Cardiac fibroblast (primary cell): ENCODE measurements around the gene DNAI4.
A peak's percentile ranks its signal among the peaks of the same experiment; 100 is the strongest.
"Not testable (repeated sequence)": the region's sequence is repeated elsewhere in the genome, so short reads cannot be mapped to it uniquely, and the experiment has no call there.

ENCODE experiments used
- DNase-seq, 2 donors: peaks; one replicate each; pipeline versions ENCODE4 v3.0.0 to v3.0.0-alpha.2; 2010; ENCODE audit warnings: low read depth in 2 of 2
- H3K4me3 ChIP-seq, 2 donors: replicated peaks in 1 of 2; 1 replicate in 1 of 2; 2 replicates in 1 of 2; pipeline ENCODE4 v1.5.1; 2011; ENCODE audit warnings: low read depth in 2 of 2, low read length in 2 of 2, mild to moderate bottlenecking in 2 of 2, moderate library complexity in 1 of 2
- CTCF ChIP-seq: IDR thresholded peaks from one replicate; pipeline ENCODE4 v1.5.1; 2011; ENCODE audit warnings: low read depth, mild to moderate bottlenecking, low read length, inconsistent platforms

The DNAI4 gene

GRCh38 chr1:66809736-66810326, 114.8 kb downstream of the DNAI4 start:
- TF ChIP-seq CTCF: no peak
- H3K4me3 ChIP-seq: no peak overlapping the region
- DNase-seq: peak; percentile 36 to 62

- TF ChIP-seq CTCF: no peak
- H3K4me3 ChIP-seq: no peak overlapping the region
- no peak for DNase-seq
Measured at GRCh38 chr1:66809245-66809644, 115.4 kb downstream of the DNAI4 start.

- H3K4me3 ChIP-seq, DNase-seq: not testable (repeated sequence)
Measured at GRCh38 chr1:66795839-66796238, 128.8 kb downstream of the DNAI4 start.

GRCh38 chr1:66791621-66792610, 132.7 kb downstream of the DNAI4 start:
- no peak for TF ChIP-seq CTCF
- DNase-seq: no peak
- H3K4me3 ChIP-seq: no peak overlapping the region

- TF ChIP-seq CTCF: no peak
- no peak overlapping the region for H3K4me3 ChIP-seq
- no peak for DNase-seq
Measured at GRCh38 chr1:66788231-66788939, 136.3 kb downstream of the DNAI4 start.

- no peak for DNase-seq
- TF ChIP-seq CTCF: no peak
- H3K4me3 ChIP-seq: no peak overlapping the region
Measured at GRCh38 chr1:66787641-66788040, 137.0 kb downstream of the DNAI4 start.

GRCh38 chr1:66785800-66786199, 138.9 kb downstream of the DNAI4 start:
- not testable (repeated sequence) for DNase-seq, H3K4me3 ChIP-seq
